BLaER1 treated with 17β-estradiol and CSF1 and Interleukin-3, amounts not matched to agents 10 nM and 100 nM (cell line): Measurements from ENCODE around the gene PNPLA6.

Experiments
- H3K27ac ChIP-seq, 11 experiments: shearing (Covaris generic); formaldehyde crosslinking; 2 replicates each; pipeline ENCODE4 v1.8.1; 2022
- H3K27me3 ChIP-seq, 11 experiments: shearing (Covaris generic); formaldehyde crosslinking; 2 replicates each; pipeline ENCODE4 v1.8.1; 2022
- H3K36me3 ChIP-seq, 11 experiments: shearing (Covaris generic); formaldehyde crosslinking; 2 replicates each; pipeline ENCODE4 v1.8.1; 2022
- H3K4me1 ChIP-seq, 10 experiments: shearing (Covaris generic); formaldehyde crosslinking; 2 replicates each; pipeline ENCODE4 v1.8.1; 2022
- H3K4me2 ChIP-seq, 11 experiments: shearing (Covaris generic); formaldehyde crosslinking; 2 replicates each; pipeline ENCODE4 v1.8.1; 2022
- H3K4me3 ChIP-seq, 10 experiments: shearing (Covaris generic); formaldehyde crosslinking; 2 replicates each; pipeline ENCODE4 v1.8.1; 2022
- H3K9ac ChIP-seq, 11 experiments: shearing (Covaris generic); formaldehyde crosslinking; 2 replicates each; pipeline ENCODE4 v1.8.1; 2022
- H3K9me3 ChIP-seq, 11 experiments: shearing (Covaris generic); formaldehyde crosslinking; replicated peaks in 1 of 11; 2 replicates each; pipeline ENCODE4 v1.8.1; 2022
- H4K20me1 ChIP-seq, 11 experiments: shearing (Covaris generic); formaldehyde crosslinking; 2 replicates each; pipeline ENCODE4 v1.8.1; 2022
- Cebpa-rat ChIP-seq, 11 experiments: shearing (Covaris generic); IDR thresholded peaks; 2 replicates each; pipeline ENCODE4 v1.8.1; 2022

Gene PNPLA6

GRCh38 chr19:7497292-7497691 is 38.2 kb upstream of the PNPLA6 start:
- H3K4me3 ChIP-seq = no peak overlapping the region
- H3K36me3 ChIP-seq = no peaks in the 10 kb centered on the region
- no peak for TF ChIP-seq Cebpa-rat (IDR thresholded peaks at IDR 0.05)
- peaks cover 32 to 73% (median 58%) of the 10 kb centered on the region in 10 experiments for H3K4me1 ChIP-seq
- peaks cover 31 to 43% (median 38%) of the 10 kb centered on the region in 11 experiments for H3K27me3 ChIP-seq
- peaks cover 0 to 12% (median 0%) of the 10 kb centered on the region in 11 experiments; a peak in 4 of 22 replicates for H3K9me3 ChIP-seq
- peak overlapping the region in 2 of 11 experiments; percentile 4 to 20; a peak in 1 of 22 replicates for H3K27ac ChIP-seq
- H3K9ac ChIP-seq = no peak overlapping the region
- H4K20me1 ChIP-seq = peaks cover 0 to 7% (median 0%) of the 10 kb centered on the region in 11 experiments; a peak in 2 of 22 replicates
- peak overlapping the region in 9 of 11 experiments; percentile 48 to 80 (median 69); a peak in 18 of 22 replicates for H3K4me2 ChIP-seq

- H3K4me1 ChIP-seq = peaks cover 35 to 59% (median 52%) of the 10 kb centered on the region in 10 experiments
- no peak for TF ChIP-seq Cebpa-rat (IDR thresholded peaks at IDR 0.05)
- peaks cover 0 to 7% (median 0%) of the 10 kb centered on the region in 11 experiments; a peak in 2 of 22 replicates for H4K20me1 ChIP-seq
- no peak overlapping the region for H3K27ac ChIP-seq
- peaks cover 54 to 75% (median 70%) of the 10 kb centered on the region in 11 experiments for H3K27me3 ChIP-seq
- H3K9me3 ChIP-seq = no peaks in the 10 kb centered on the region
- H3K9ac ChIP-seq = 0 out of 22 replicates have a peak overlapping the region, but pooled peaks of 1 of the 11 experiments have one; percentile 13
- peak overlapping the region; percentile 70 to 94 (median 83) for H3K4me2 ChIP-seq
- H3K36me3 ChIP-seq = no peaks in the 10 kb centered on the region
- H3K4me3 ChIP-seq = peak overlapping the region; percentile 39 to 64 (median 51)
These were observed 34.6 kb upstream of the PNPLA6 start for GRCh38 chr19:7500811-7501450.

- H3K36me3 ChIP-seq = no peaks in the 10 kb centered on the region
- H3K27ac ChIP-seq = no peak overlapping the region
- TF ChIP-seq Cebpa-rat (IDR thresholded peaks at IDR 0.05) = no peak
- H3K9me3 ChIP-seq = no peaks in the 10 kb centered on the region
- H3K4me3 ChIP-seq = no peak overlapping the region
- H3K4me2 ChIP-seq = no peak overlapping the region
- H4K20me1 ChIP-seq = peaks cover 0 to 7% (median 0%) of the 10 kb centered on the region in 11 experiments; a peak in 2 of 22 replicates
- H3K9ac ChIP-seq = no peak overlapping the region
- peaks cover 54 to 76% (median 70%) of the 10 kb centered on the region in 11 experiments for H3K27me3 ChIP-seq
- peaks cover 33 to 53% (median 44%) of the 10 kb centered on the region in 10 experiments for H3K4me1 ChIP-seq
These were observed 33.0 kb upstream of the PNPLA6 start for GRCh38 chr19:7502552-7502951.

- Histone ChIP-seq H3K27ac (no peak overlapping the region), H3K27me3 (peaks cover 43 to 63% (median 56%) of the 10 kb centered on the region in 11 experiments)
- TF ChIP-seq Cebpa-rat (IDR thresholded peaks at IDR 0.05) = no peak
These were observed 30.8 kb upstream of the PNPLA6 start for GRCh38 chr19:7504684-7505083.

GRCh38 chr19:7505288-7505681 is 30.2 kb upstream of the PNPLA6 start:
- Histone ChIP-seq H3K4me3 (no peak overlapping the region), H3K9ac (no peak overlapping the region), H4K20me1 (peaks cover 0 to 7% (median 0%) of the 10 kb centered on the region in 11 experiments; a peak in 2 of 22 replicates), H3K4me1 (peaks cover 15 to 31% (median 25%) of the 10 kb centered on the region in 10 experiments; a peak in 19 of 20 replicates), H3K27me3 (peaks cover 37 to 59% (median 52%) of the 10 kb centered on the region in 11 experiments), H3K4me2 (peak overlapping the region; percentile 41 to 70 (median 51)), H3K27ac (no peak overlapping the region), H3K36me3 (no peaks in the 10 kb centered on the region), H3K9me3 (no peaks in the 10 kb centered on the region)
- TF ChIP-seq Cebpa-rat (IDR thresholded peaks at IDR 0.05) = no peak

More at GRCh38 chr19:7504684-7505083, 30.8 kb upstream of the PNPLA6 start:
- Histone ChIP-seq H3K4me1 (peaks cover 16 to 33% (median 25%) of the 10 kb centered on the region in 10 experiments; a peak in 19 of 20 replicates), H3K4me3 (no peak overlapping the region), H3K4me2 (peak overlapping the region in 5 of 11 experiments; percentile 41 to 70 (median 54); a peak in 5 of 22 replicates), H3K9ac (no peak overlapping the region), H3K36me3 (no peaks in the 10 kb centered on the region), H4K20me1 (peaks cover 0 to 7% (median 0%) of the 10 kb centered on the region in 11 experiments; a peak in 2 of 22 replicates), H3K9me3 (no peaks in the 10 kb centered on the region)

- peak overlapping the region; percentile 41 to 70 (median 51) for H3K4me2 ChIP-seq
- no peak for TF ChIP-seq Cebpa-rat (IDR thresholded peaks at IDR 0.05)
- no peak overlapping the region for H3K9ac ChIP-seq
These were observed 29.7 kb upstream of the PNPLA6 start for GRCh38 chr19:7505682-7506384.

GRCh38 chr19:7506385-7507328 is 28.9 kb upstream of the PNPLA6 start:
- H3K4me2 ChIP-seq = peak overlapping the region in 5 of 11 experiments; percentile 7 to 49 (median 39); a peak in 6 of 22 replicates
- H3K4me3 ChIP-seq = no peak overlapping the region
- peaks cover 23 to 47% (median 38%) of the 10 kb centered on the region in 11 experiments for H3K27me3 ChIP-seq
- H3K27ac ChIP-seq = no peak overlapping the region
- H4K20me1 ChIP-seq = no peaks in the 10 kb centered on the region; a peak in 1 of 22 replicates
- no peaks in the 10 kb centered on the region for H3K36me3 ChIP-seq
- H3K4me1 ChIP-seq = peaks cover 6 to 18% (median 13%) of the 10 kb centered on the region in 10 experiments; a peak in 16 of 20 replicates
- TF ChIP-seq Cebpa-rat (IDR thresholded peaks at IDR 0.05) = no peak
- no peak overlapping the region for H3K9ac ChIP-seq
- no peaks in the 10 kb centered on the region for H3K9me3 ChIP-seq

More at GRCh38 chr19:7505682-7506384, 29.7 kb upstream of the PNPLA6 start:
- Histone ChIP-seq H4K20me1 (peaks cover 0 to 5% (median 0%) of the 10 kb centered on the region in 11 experiments; a peak in 1 of 22 replicates), H3K9me3 (no peaks in the 10 kb centered on the region), H3K27me3 (peaks cover 32 to 55% (median 46%) of the 10 kb centered on the region in 11 experiments), H3K27ac (no peak overlapping the region), H3K4me1 (peaks cover 12 to 27% (median 21%) of the 10 kb centered on the region in 10 experiments; a peak in 19 of 20 replicates), H3K4me3 (no peak overlapping the region), H3K36me3 (no peaks in the 10 kb centered on the region)

GRCh38 chr19:7507884-7508283 is 27.6 kb upstream of the PNPLA6 start:
- Histone ChIP-seq H3K9ac (no peak overlapping the region), H3K9me3 (no peaks in the 10 kb centered on the region), H4K20me1 (no peaks in the 10 kb centered on the region), H3K4me3 (no peak overlapping the region), H3K36me3 (no peaks in the 10 kb centered on the region), H3K27me3 (peaks cover 11 to 35% (median 26%) of the 10 kb centered on the region in 11 experiments), H3K27ac (no peak overlapping the region), H3K4me1 (peaks cover 6 to 18% (median 13%) of the 10 kb centered on the region in 10 experiments; a peak in 16 of 20 replicates), H3K4me2 (0 out of 22 replicates have a peak overlapping the region, but pooled peaks of 2 of the 11 experiments have one; percentile 5 to 9)
- no peak for TF ChIP-seq Cebpa-rat (IDR thresholded peaks at IDR 0.05)
